Endothelial cell of umbilical vein (primary cell): ENCODE data around the gene ZNF804B. TPM values are rescaled to one million over a fixed set of nuclear protein-coding genes. Genes with fewer than 3 reads are reported as not detected.

Experiments used
- BruUV-seq: library from RNA; stranded (reverse); fragments of 400-500 nt; replicated peaks from 2 replicates; lab custom pipeline; 2021; lab: Mats Ljungman, UMichigan
- CTCF ChIA-PET: fragments of 300-600, 350-600 bp; sonication (Branson Sonifier 250); formaldehyde crosslinking; loops from one replicate; lab custom pipeline; 2021; ENCODE audit warnings: antibody characterized with exemption, inconsistent platforms; lab: Charles Lee
- POLR2A ChIA-PET: fragments of 300-600, 350-600 bp; sonication (Branson Sonifier 250); formaldehyde crosslinking; loops from one replicate; lab custom pipeline; 2021; ENCODE audit warnings: antibody characterized with exemption, inconsistent platforms; lab: Charles Lee
- DNase-seq: peaks from one replicate; pipeline ENCODE4 v3.0.0-alpha.2; 2011; ENCODE audit warnings: low read depth, low spot score
- FAIRE-seq: peaks from 2 replicates; lab custom pipeline; 2011; peaks lifted over from hg19 to GRCh38; lab: Jason Lieb, UNC
- H2AFZ ChIP-seq: 2 replicates; pipeline ENCODE4 v1.6.0; 2012; ENCODE audit warnings: low read depth, low read length, control low read depth, inconsistent platforms
- H3K27ac ChIP-seq: 2 replicates; pipeline ENCODE4 v1.5.1; 2011; ENCODE audit warnings: low read depth, mild to moderate bottlenecking, control low read depth, low read length, moderate library complexity; ENCODE audit not compliant: insufficient read depth
- H3K27me3 ChIP-seq, 2 experiments: 2 replicates each; pipeline versions ENCODE4 v1.6.0 to v1.6.1; 2011; ENCODE audit warnings: low read length in 2 of 2, mixed read lengths in 1 of 2; ENCODE audit not compliant: control insufficient read depth in 2 of 2, insufficient read depth in 2 of 2
- H3K36me3 ChIP-seq, 2 experiments: 2 replicates in 1 of 2; 3 replicates in 1 of 2; pipeline ENCODE4 v1.5.1; 2011; ENCODE audit warnings: low read length in 2 of 2, mild to moderate bottlenecking in 1 of 2, moderate library complexity in 1 of 2; ENCODE audit not compliant: control insufficient read depth in 2 of 2, insufficient read depth in 2 of 2; ENCODE audit errors: extremely low read depth in 1 of 2
- H3K4me1 ChIP-seq: 3 replicates; pipeline ENCODE4 v1.5.1; 2011; ENCODE audit warnings: mild to moderate bottlenecking, low read length; ENCODE audit not compliant: control insufficient read depth, insufficient read depth; ENCODE audit errors: extremely low read depth
- H3K4me2 ChIP-seq: 2 replicates; pipeline ENCODE4 v1.6.1; 2011; ENCODE audit warnings: low read length, control low read depth, mixed read lengths; ENCODE audit not compliant: insufficient read depth
- H3K4me3 ChIP-seq, 3 experiments: fragments of 200-600 bp in 1 of 3; sonication (generic), shearing (Covaris generic) in 1 of 3; replicated peaks in 1 of 3; 2 replicates each; pipeline ENCODE4 v1.5.1; 2011 to 2016; ENCODE audit warnings: control low read depth in 3 of 3, low read length in 3 of 3, mild to moderate bottlenecking in 2 of 3, inconsistent platforms in 1 of 3, low read depth in 1 of 3, moderate library complexity in 1 of 3; ENCODE audit not compliant: insufficient read depth in 1 of 3
- H3K79me2 ChIP-seq: 2 replicates; pipeline ENCODE4 v1.6.0; 2012; ENCODE audit warnings: low read length, inconsistent platforms; ENCODE audit not compliant: control insufficient read depth, insufficient read depth
- H3K9ac ChIP-seq: replicated peaks from 2 replicates; pipeline ENCODE3; 2011; ENCODE audit warnings: low read length, control low read depth; ENCODE audit not compliant: insufficient read depth; ENCODE audit errors: extremely low read depth
- H3K9me1 ChIP-seq: replicated peaks from 3 replicates; pipeline ENCODE4 v1.6.0; 2011; ENCODE audit warnings: mild to moderate bottlenecking, low read length; ENCODE audit not compliant: control insufficient read depth, insufficient read depth; ENCODE audit errors: extremely low read depth
- H3K9me3 ChIP-seq: replicated peaks from 2 replicates; pipeline ENCODE4 v1.5.1; 2012; ENCODE audit warnings: low read length, inconsistent platforms; ENCODE audit not compliant: control insufficient read depth, insufficient read depth
- H4K20me1 ChIP-seq: replicated peaks from 2 replicates; pipeline ENCODE3; 2011; ENCODE audit warnings: mild to moderate bottlenecking, low read length; ENCODE audit not compliant: control insufficient read depth, insufficient read depth; ENCODE audit errors: extremely low read depth
- CTCF ChIP-seq, 2 donors: IDR thresholded peaks; 1 replicate in 1 of 2; 2 replicates in 1 of 2; pipeline ENCODE4 v1.5.1; 2011; ENCODE audit warnings: low read length in 2 of 2, mild to moderate bottlenecking in 2 of 2, moderate library complexity in 2 of 2, control low read depth in 1 of 2, inconsistent platforms in 1 of 2, low read depth in 1 of 2; ENCODE audit not compliant: insufficient read depth in 1 of 2; ENCODE audit errors: extremely low read depth in 1 of 2
- EZH2 ChIP-seq: IDR thresholded peaks from 2 replicates; pipeline ENCODE4 v1.6.1; 2012; ENCODE audit warnings: borderline replicate concordance, low read depth, mild to moderate bottlenecking, moderate library complexity, low read length, inconsistent platforms; ENCODE audit not compliant: severe bottlenecking
- FOS ChIP-seq: IDR thresholded peaks from 2 replicates; pipeline ENCODE4 v1.6.1; 2011; ENCODE audit warnings: mild to moderate bottlenecking, low read length, moderate library complexity, borderline replicate concordance; ENCODE audit not compliant: insufficient read depth
- GATA2 ChIP-seq: IDR thresholded peaks from 2 replicates; pipeline ENCODE4 v1.7.0; 2011; ENCODE audit warnings: low read depth, mild to moderate bottlenecking, moderate library complexity, mixed read lengths, low read length; ENCODE audit not compliant: insufficient read length, insufficient read depth
- JUN ChIP-seq: IDR thresholded peaks from 2 replicates; pipeline ENCODE4 v1.6.1; 2011; ENCODE audit warnings: borderline replicate concordance, low read depth; ENCODE audit not compliant: insufficient read length, insufficient read depth
- MAX ChIP-seq: IDR thresholded peaks from 2 replicates; pipeline ENCODE4 v1.6.1; 2011; ENCODE audit not compliant: insufficient read depth, insufficient read length
- MYC ChIP-seq: IDR thresholded peaks from one replicate; pipeline ENCODE4 v1.6.1; 2011; ENCODE audit warnings: mild to moderate bottlenecking, low read depth, low read length
- POLR2A ChIP-seq: IDR thresholded peaks from 2 replicates; pipeline ENCODE4 v1.6.1; 2012; ENCODE audit warnings: low read depth, mild to moderate bottlenecking, control low read depth, low read length
- POLR2AphosphoS5 ChIP-seq: IDR thresholded peaks from 2 replicates; pipeline ENCODE4 v1.6.1; 2012; ENCODE audit warnings: low read depth, mild to moderate bottlenecking, control low read depth, low read length, moderate library complexity; ENCODE audit not compliant: insufficient read depth
- dilution Hi-C: fragments of 300-500 bp; cut with MboI; formaldehyde crosslinking; loops from one replicate; pipeline ENCODE4 v1.15.0; 2019; ENCODE audit warnings: low sequenced_read_pairs; ENCODE audit not compliant: extremely low pct_ligation_motif_present
- intact Hi-C: fragments of 100-400 bp; cut with micrococcal nuclease; formaldehyde crosslinking; loops from one replicate; pipeline ENCODE4 v1.10.0; 2022
- polyA plus RNA-seq, 4 experiments: library from polyadenylated mRNA; depleted of rRNA in 3 of 4; stranded (reverse) in 3 of 4; unstranded in 1 of 4; fragments of >200 nt; gene quantifications; 2 replicates each; pipeline versions ENCODE4 v1.2.1 to v1.2.3, GENCODE V29; 2011 to 2012; ENCODE audit warnings: missing spikeins in 1 of 4
- total RNA-seq: library from RNA; stranded (reverse); gene quantifications from 2 replicates; pipeline ENCODE4 v1.2.3, GENCODE V29; 2021

Gene ZNF804B
- total and polyA plus RNA-seq, 2 donors (not counting 3 experiments of a cell fraction or from before 2014, with no cell fraction given): not detected

- Histone ChIP-seq H4K20me1 (no peaks in the 10 kb centered on the region), H3K9me3 (no peaks in the 10 kb centered on the region), H3K9ac (no peak overlapping the region), H3K27ac (no peak overlapping the region), H3K9me1 (no peaks in the 10 kb centered on the region), H3K4me1 (no peaks in the 10 kb centered on the region), H2AFZ (no peak overlapping the region), H3K36me3 (no peaks in the 10 kb centered on the region), H3K79me2 (no peaks in the 10 kb centered on the region), H3K27me3 (no peaks in the 10 kb centered on the region), H3K4me3 (no peak overlapping the region), H3K4me2 (no peak overlapping the region)
- ChIA-PET CTCF (interaction anchor here (1.4 kb wide), 1 partner anchor 9 kb away, joined by 3 read pairs; no protein-coding TSS in a partner anchor), POLR2A (no interaction called here)
- dilution Hi-C loops (no loop called here), intact Hi-C loops (no loop called here)
- no TSS peak for BruUV-seq
- no peak for TF ChIP-seq FOS
- TF ChIP-seq MYC: no peak
- TF ChIP-seq EZH2: no peak
- TF ChIP-seq JUN: no peak
- TF ChIP-seq POLR2A: no peak
- TF ChIP-seq POLR2AphosphoS5: no peak
- no peak for TF ChIP-seq CTCF (IDR thresholded peaks at IDR 0.05; ENCODE audit: extremely low read depth in 1 of 2, insufficient read depth in 1 of 2, low read depth in 1 of 2, low read length in 2 of 2)
- TF ChIP-seq MAX: no peak
- no peak for TF ChIP-seq GATA2
- FAIRE-seq: no peak
- DNase-seq: no peak
Observed at GRCh38 chr7:89072081-89072480, 312.6 kb downstream of the ZNF804B start.
